ENCODE data around the gene PLCB2.

PLCB2 gene

GRCh38 chr15:40340038-40340739 is 32.5 kb upstream of the PLCB2 start:
- DNase-seq = no peak

GRCh38 chr15:40339621-40339945 is 31.8 kb upstream of the PLCB2 start:
- no peak for DNase-seq

- no peak for DNase-seq
Measured at GRCh38 chr15:40338921-40339620, 31.3 kb upstream of the PLCB2 start.

GRCh38 chr15:40338041-40338657 is 30.4 kb upstream of the PLCB2 start:
- peak in 1 of 2 experiments; percentile 30 for DNase-seq

- DNase-seq = no peak
Measured at GRCh38 chr15:40337597-40337996, 29.9 kb upstream of the PLCB2 start.

- DNase-seq = no peak
Measured at GRCh38 chr15:40336744-40337122, 29.0 kb upstream of the PLCB2 start.

- DNase-seq = no peak
Measured at GRCh38 chr15:40335938-40336743, 28.4 kb upstream of the PLCB2 start.

GRCh38 chr15:40334941-40335795 is 27.4 kb upstream of the PLCB2 start:
- no peak for DNase-seq

GRCh38 chr15:40334541-40334940 is 26.8 kb upstream of the PLCB2 start:
- no peak for DNase-seq

- no peak for DNase-seq
Measured at GRCh38 chr15:40333922-40334492, 26.3 kb upstream of the PLCB2 start.

- no peak for DNase-seq
Measured at GRCh38 chr15:40332113-40332781, 24.5 kb upstream of the PLCB2 start.

- DNase-seq = no peak
Measured at GRCh38 chr15:40331637-40332036, 23.9 kb upstream of the PLCB2 start.

GRCh38 chr15:40331026-40331425 is 23.3 kb upstream of the PLCB2 start:
- DNase-seq = no peak

GRCh38 chr15:40330368-40330836 is 22.7 kb upstream of the PLCB2 start:
- DNase-seq = no peak

GRCh38 chr15:40329804-40330203 is 22.1 kb upstream of the PLCB2 start:
- no peak for DNase-seq

GRCh38 chr15:40328751-40329150 is 21.0 kb upstream of the PLCB2 start:
- DNase-seq = no peak

- DNase-seq = no peak
Measured at GRCh38 chr15:40328176-40328575, 20.4 kb upstream of the PLCB2 start.

GRCh38 chr15:40327457-40327856 is 19.7 kb upstream of the PLCB2 start:
- no peak for DNase-seq

GRCh38 chr15:40325700-40326099 is 18.0 kb upstream of the PLCB2 start:
- DNase-seq = no peak

- no peak for DNase-seq
Measured at GRCh38 chr15:40325188-40325587, 17.5 kb upstream of the PLCB2 start.

Measured in NCI-H187 (cell line).